Ascending aorta (tissue), 2 donors: ENCODE results near the gene PKN1. TPM values are rescaled to one million over a fixed set of nuclear protein-coding genes. Genes with fewer than 3 reads are reported as not detected.
A peak's percentile ranks its signal among the peaks of the same experiment; 100 is the strongest.

Experiments used
- DNase-seq, 2 donors: peaks; one replicate each; pipeline ENCODE4 v3.0.0-alpha.2; 2019; ENCODE audit warnings: low spot score in 2 of 2
- H3K27ac ChIP-seq, 2 donors: fragments of 200-600 bp; sonication (generic); one replicate each; pipeline ENCODE4 v1.5.1; 2016 to 2017; ENCODE audit warnings: mild to moderate bottlenecking in 1 of 2
- H3K27me3 ChIP-seq: fragments of 200-600 bp; sonication (generic); one replicate; pipeline ENCODE4 v1.5.1; 2017
- H3K36me3 ChIP-seq, 2 donors: fragments of 200-600 bp; sonication (generic); one replicate each; pipeline ENCODE4 v1.5.1; 2016
- H3K4me1 ChIP-seq, 2 donors: fragments of 200-600 bp; sonication (generic); one replicate each; pipeline ENCODE4 v1.5.1; 2016 to 2017; ENCODE audit warnings: mild to moderate bottlenecking in 1 of 2
- H3K4me3 ChIP-seq, 2 donors: fragments of 200-600 bp; sonication (generic); one replicate each; pipeline ENCODE4 v1.5.1; 2016 to 2017; ENCODE audit warnings: mild to moderate bottlenecking in 1 of 2
- H3K9me3 ChIP-seq, 2 donors: fragments of 200-600 bp; sonication (generic); one replicate each; pipeline ENCODE4 v1.5.1; 2016
- intact Hi-C: fragments of 100-400 bp; cut with DNase I; formaldehyde crosslinking; loops from one replicate; pipeline ENCODE4 v1.15.1; 2023
- total RNA-seq: library from RNA; depleted of rRNA; stranded (reverse); fragments of >200 nt; gene quantifications from one replicate; pipeline ENCODE4 v1.1.0, GENCODE V29; 2016
- TF ChIP-seq, protein P1 (sequence below), 3 experiments: fragments of 200-600 bp in 2 of 3; fragments of 450-650 bp in 1 of 3; sonication (generic) in 2 of 3; IDR thresholded peaks; one replicate each; pipeline ENCODE4 v1.5.1; 2016 to 2019; ENCODE audit warnings: antibody characterized with exemption in 3 of 3, mild to moderate bottlenecking in 1 of 3, moderate library complexity in 1 of 3

PKN1 gene
- total RNA-seq, 1 donor from 2014 or later = 231 TPM

DNA sequence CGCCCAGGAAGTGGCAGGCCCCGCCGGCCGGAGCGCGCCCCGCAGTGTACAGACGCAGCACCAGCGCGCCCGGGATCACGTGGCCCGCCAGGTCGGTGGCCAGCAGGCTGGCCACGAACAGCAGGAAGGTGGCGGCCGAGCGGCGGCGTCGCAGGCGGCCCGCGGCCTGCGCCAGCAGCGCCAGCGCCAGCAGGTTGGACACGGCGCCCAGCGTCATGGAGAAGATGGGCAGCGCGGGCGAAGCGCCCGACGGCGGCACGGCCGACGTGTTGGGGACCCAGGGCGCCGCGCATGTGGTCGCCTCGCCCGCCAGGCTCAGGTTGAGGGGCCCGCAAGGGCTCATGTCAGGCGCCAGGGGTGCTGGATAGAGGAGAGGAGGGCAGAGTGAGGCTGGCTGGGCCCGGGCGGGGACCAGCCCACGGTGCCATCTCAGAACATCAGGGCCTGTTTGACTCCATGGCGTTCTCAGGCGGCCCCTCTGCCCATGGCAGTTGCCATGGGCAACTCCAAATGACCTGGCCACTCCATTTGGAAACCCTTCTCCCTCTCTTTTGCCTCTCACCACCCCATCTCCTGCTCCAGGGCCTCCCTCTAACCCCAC lies 41.0 kb downstream of the PKN1 start:
- Histone ChIP-seq H3K4me3 (peak overlapping the region; percentile 23 to 50), H3K27ac (no peak overlapping the region), H3K4me1 (peaks cover 8 to 21% of the 10 kb centered on the region in 2 donors), H3K27me3 (peaks cover 4% of the 10 kb centered on the region), H3K9me3 (no peaks in the 10 kb centered on the region), H3K36me3 (peaks cover 34 to 37% of the 10 kb centered on the region in 2 donors)
- intact Hi-C loops = loop anchor here (5.0 kb wide), 3 partner anchors 42 to 337 kb away; partner anchors contain the start of genes ASF1B and PKN1
- TF ChIP-seq, protein P1, sequence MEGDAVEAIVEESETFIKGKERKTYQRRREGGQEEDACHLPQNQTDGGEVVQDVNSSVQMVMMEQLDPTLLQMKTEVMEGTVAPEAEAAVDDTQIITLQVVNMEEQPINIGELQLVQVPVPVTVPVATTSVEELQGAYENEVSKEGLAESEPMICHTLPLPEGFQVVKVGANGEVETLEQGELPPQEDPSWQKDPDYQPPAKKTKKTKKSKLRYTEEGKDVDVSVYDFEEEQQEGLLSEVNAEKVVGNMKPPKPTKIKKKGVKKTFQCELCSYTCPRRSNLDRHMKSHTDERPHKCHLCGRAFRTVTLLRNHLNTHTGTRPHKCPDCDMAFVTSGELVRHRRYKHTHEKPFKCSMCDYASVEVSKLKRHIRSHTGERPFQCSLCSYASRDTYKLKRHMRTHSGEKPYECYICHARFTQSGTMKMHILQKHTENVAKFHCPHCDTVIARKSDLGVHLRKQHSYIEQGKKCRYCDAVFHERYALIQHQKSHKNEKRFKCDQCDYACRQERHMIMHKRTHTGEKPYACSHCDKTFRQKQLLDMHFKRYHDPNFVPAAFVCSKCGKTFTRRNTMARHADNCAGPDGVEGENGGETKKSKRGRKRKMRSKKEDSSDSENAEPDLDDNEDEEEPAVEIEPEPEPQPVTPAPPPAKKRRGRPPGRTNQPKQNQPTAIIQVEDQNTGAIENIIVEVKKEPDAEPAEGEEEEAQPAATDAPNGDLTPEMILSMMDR (IDR thresholded peaks at IDR 0.05) = no peak
- no peak for DNase-seq

DNA sequence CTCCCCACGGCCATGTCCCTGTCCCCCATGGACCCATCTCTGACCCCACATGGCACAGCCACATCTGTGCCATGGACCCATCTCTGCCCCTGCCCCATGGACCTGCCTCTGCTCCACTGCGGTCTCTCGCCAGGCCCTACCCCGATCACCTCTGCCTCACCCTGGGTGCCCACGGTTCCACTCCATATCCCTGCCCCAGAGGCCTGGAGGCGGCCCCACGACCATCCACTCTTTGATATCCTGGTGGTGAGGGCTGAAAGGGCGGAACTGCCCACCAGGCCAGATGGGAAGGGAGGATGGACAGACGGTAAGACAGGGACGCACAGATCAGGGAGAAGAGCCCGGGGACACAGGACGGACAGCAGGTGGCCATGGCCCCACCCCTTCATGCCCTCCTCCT lies 41.7 kb downstream of the PKN1 start:
- Histone ChIP-seq H3K27me3 (peaks cover 4% of the 10 kb centered on the region), H3K36me3 (peaks cover 34 to 37% of the 10 kb centered on the region in 2 donors), H3K4me1 (peaks cover 8 to 21% of the 10 kb centered on the region in 2 donors), H3K27ac (no peak overlapping the region), H3K4me3 (peak overlapping the region in 1 of 2 donors; percentile 14), H3K9me3 (no peaks in the 10 kb centered on the region)
- TF ChIP-seq, protein P1 (IDR thresholded peaks at IDR 0.05) = no peak
- intact Hi-C loops = loop anchor here (5.0 kb wide), 3 partner anchors 43 to 338 kb away; partner anchors contain the start of genes ASF1B and PKN1
- DNase-seq = no peak

DNA sequence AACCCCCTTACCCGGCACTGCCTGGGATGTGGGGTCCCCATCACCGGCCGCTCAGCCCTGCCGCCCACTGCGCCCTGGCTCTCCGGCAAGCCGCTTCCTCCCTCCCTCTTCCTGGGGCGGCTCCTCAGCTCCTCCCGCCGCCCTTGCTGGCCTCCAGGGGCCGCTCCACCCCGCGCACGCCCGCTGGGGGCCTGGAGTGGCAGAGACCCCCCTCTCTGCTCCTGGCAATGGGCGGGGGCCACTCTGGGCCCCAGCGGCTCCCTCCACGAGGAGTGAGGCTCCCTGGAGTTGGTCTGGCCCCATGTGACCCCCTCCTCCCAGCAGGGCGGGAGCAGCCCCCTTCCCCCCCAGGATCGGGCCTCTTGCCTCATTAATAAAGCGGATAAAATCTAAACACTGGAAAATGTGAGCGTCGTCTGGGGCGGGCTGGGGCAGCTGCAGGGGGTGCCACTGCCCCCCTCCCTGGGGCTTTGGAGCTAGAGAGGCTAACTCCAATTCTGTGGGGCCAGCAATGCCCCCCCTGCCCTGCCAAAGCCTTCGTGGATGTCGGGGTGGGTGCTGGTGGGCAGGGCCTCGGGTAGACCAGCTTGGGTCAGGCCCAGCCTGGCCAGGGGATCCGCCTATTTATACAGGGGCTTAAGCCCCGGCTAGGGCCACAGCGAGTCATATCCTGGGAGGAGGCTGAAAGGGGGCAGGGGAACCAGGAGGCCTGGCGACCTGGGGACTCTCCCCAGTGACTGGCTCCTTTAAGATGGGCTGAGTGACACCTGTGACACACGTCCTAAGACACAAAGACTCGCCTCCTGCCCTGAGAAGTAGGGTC lies 42.4 kb downstream of the PKN1 start, which contains the start of gene PTGER1:
Gene PTGER1, minus strand, starts transcription at position 104 of the 823 bp plus-strand sequence. CDS start 1,034 bp downstream, outside the sequence.
- Histone ChIP-seq H3K27ac (no peak within 1 kb of the TSS), H3K4me1 (peaks cover 8 to 21% of the 10 kb centered on the region in 2 donors)
- intact Hi-C loops = no loop called here

DNA sequence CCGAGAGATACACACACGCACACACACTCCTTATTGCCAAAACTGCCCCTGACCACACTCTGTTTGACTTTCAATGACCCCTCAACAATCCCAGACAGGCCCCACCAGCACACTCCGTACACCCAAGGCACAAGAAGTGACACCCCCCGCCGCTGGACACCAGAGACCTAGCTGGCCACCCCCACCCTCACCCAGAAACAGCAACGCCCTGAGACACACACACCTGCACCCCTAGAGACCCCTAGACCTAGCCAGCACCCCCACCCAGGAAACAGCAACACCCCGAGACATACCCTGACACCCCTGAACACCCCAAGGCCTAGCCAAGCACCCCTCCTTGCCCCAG lies 43.2 kb downstream of the PKN1 start:
- Histone ChIP-seq H3K36me3 (peaks cover 30 to 31% of the 10 kb centered on the region in 2 donors), H3K27ac (no peak overlapping the region), H3K9me3 (no peaks in the 10 kb centered on the region), H3K27me3 (peaks cover 4% of the 10 kb centered on the region), H3K4me3 (no peak overlapping the region), H3K4me1 (peaks cover 8 to 21% of the 10 kb centered on the region in 2 donors)
- TF ChIP-seq, protein P1 (IDR thresholded peaks at IDR 0.05) = no peak
- intact Hi-C loops = no loop called here
- DNase-seq = no peak

More for the DNA sequence above, 42.4 kb downstream of the PKN1 start, which contains the start of gene PTGER1:
- peaks cover 33 to 37% of the 10 kb centered on the region in 2 donors for H3K36me3 ChIP-seq
- DNase-seq = no peak
- peak within 1 kb of the TSS in 1 of 2 donors; percentile 50 for H3K4me3 ChIP-seq
- peaks cover 4% of the 10 kb centered on the region for H3K27me3 ChIP-seq
- TF ChIP-seq, protein P1 (IDR thresholded peaks at IDR 0.05) = peak in 2 of 3 experiments; percentile 19 to 32
- H3K9me3 ChIP-seq = no peaks in the 10 kb centered on the region

DNA sequence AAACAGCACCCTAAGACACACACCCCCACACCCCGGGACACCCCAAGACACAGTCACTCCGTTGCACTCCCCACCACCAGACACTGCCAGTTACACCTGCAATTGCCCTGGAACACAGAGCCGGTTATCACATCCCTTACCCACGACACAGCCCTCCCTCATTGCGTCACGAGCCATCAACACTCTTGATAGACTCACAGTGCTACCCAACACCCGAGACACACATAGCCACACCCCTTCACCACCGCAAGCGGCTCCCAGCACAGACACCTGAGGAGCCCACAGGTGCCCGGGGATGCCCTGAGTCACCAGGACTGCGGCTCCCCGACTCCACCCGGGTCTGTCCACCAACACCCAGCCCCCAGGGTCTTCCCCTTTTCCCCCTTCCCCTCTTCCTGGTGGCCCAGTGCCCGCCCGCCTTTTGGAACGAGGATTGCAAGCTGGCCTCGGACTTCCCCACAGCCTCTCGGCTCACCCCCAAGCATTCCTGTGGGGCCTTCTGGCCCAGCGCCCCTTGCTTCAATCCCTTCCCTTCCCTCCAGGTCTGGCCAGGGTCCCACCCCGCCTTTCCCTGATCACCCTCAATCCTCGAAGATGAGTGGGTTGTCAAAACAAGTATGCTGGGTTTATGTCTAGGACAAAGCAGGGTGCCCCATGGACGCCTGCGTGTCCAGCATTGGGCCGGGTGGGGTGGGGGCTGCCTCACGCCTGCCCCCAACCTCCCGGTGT lies 43.7 kb downstream of the PKN1 start:
- Histone ChIP-seq H3K4me3 (no peak overlapping the region), H3K4me1 (peaks cover 8 to 21% of the 10 kb centered on the region in 2 donors), H3K27me3 (peaks cover 4% of the 10 kb centered on the region), H3K36me3 (peaks cover 29 to 30% of the 10 kb centered on the region in 2 donors), H3K27ac (no peak overlapping the region), H3K9me3 (no peaks in the 10 kb centered on the region)
- TF ChIP-seq, protein P1 (IDR thresholded peaks at IDR 0.05) = no peak
- DNase-seq = no peak
- intact Hi-C loops = no loop called here
